ENCODE measurements around the gene SRP9. TPM values are rescaled to one million over a fixed set of nuclear protein-coding genes. Genes with fewer than 3 reads are reported as not detected.
A peak's percentile ranks its signal among the peaks of the same experiment; 100 is the strongest.

SRP9 gene
- total and polyA plus RNA-seq, 10 of the 15 experiments (the other 5 are each of a cell fraction or from before 2014, with no cell fraction given) = 248 to 1,200 (median 514) TPM

- ChIA-PET CTCF (interaction anchor here (0.9 to 4.0 kb wide), 9 partner anchors 8 to 298 kb away, joined by 3 to 16 read pairs (median 4); no protein-coding TSS in a partner anchor), POLR2A (no interaction called here), RAD21 (ENCODE audit: unreplicated experiment) (interaction anchor here (0.9 to 1.3 kb wide), 2 partner anchors 125 to 229 kb away, joined by 3 read pairs; no protein-coding TSS in a partner anchor), SMC1A (ENCODE audit: uncharacterized antibody, unreplicated experiment) (interaction anchor here (0.8 to 1.5 kb wide), 5 partner anchors 10 to 295 kb away, joined by 3 to 4 read pairs (median 3); no protein-coding TSS in a partner anchor)
- intact Hi-C loops (cut with micrococcal nuclease; ENCODE audit: unreplicated experiment) (loop anchor here (1.0 to 10.0 kb wide), 4 partner anchors 204 to 342 kb away; no protein-coding TSS in a partner anchor), in situ Hi-C loops (cut with MboI) (loop anchor here (10.0 kb wide), 1 partner anchor 298 kb away; no protein-coding TSS in a partner anchor)
- DNase-seq (ENCODE audit: low read depth, low spot score) (no peak), FAIRE-seq (no peak), ATAC-seq (peak; percentile 89)
- TF ChIP-seq NR2C1 (IDR thresholded peaks at IDR 0.05) (no peak), IKZF2 (IDR thresholded peaks at IDR 0.05) (no peak), RAD21 (IDR thresholded peaks at IDR 0.05; ENCODE audit: insufficient read depth, low read depth, low read length) (peak; percentile 62), CTCF (IDR thresholded peaks at IDR 0.05 in 2 of 3, conservative IDR thresholded peaks at IDR 0.05 in 1 of 3; ENCODE audit: control insufficient read depth in 2 of 3, extremely low read depth in 1 of 3, insufficient read depth in 1 of 3, low read depth in 3 of 3, low read length in 3 of 3) (peak; percentile 57 to 63 (median 62); a peak in 5 of 6 replicates), SMC3 (IDR thresholded peaks at IDR 0.05; ENCODE audit: borderline replicate concordance, low read length) (peak; percentile 56), YY1 (IDR thresholded peaks at IDR 0.05; ENCODE audit: low read depth, low read length) (peak; percentile 90)
- Histone ChIP-seq H3K9ac (ENCODE audit: control insufficient read depth, insufficient read depth, low read length) (no peak overlapping the region), H3K4me1 (ENCODE audit: control insufficient read depth, insufficient read depth, low read length) (no peaks in the 10 kb centered on the region), H3K4me2 (ENCODE audit: control insufficient read depth, insufficient read depth) (no peak overlapping the region), H3K9me3 (replicated peaks; ENCODE audit: control insufficient read depth, insufficient read depth, low read length) (no peaks in the 10 kb centered on the region; the same call in 2 of the 3 replicates), H3K79me2 (ENCODE audit: control insufficient read depth, insufficient read depth, low read length) (no peaks in the 10 kb centered on the region), H3K36me3 (ENCODE audit: control insufficient read depth in 2 of 2, insufficient read depth in 2 of 2, low read length in 1 of 2) (no peaks in the 10 kb centered on the region), H3K27ac (ENCODE audit: control insufficient read depth, insufficient read depth) (no peak overlapping the region), H2AFZ (ENCODE audit: control insufficient read depth, low read depth, low read length) (no peak overlapping the region), H3K27me3 (replicated peaks in 1 of 2; ENCODE audit: control insufficient read depth in 2 of 2, insufficient read depth in 2 of 2, low read length in 1 of 2) (no peaks in the 10 kb centered on the region), H4K20me1 (ENCODE audit: control insufficient read depth, insufficient read depth) (no peaks in the 10 kb centered on the region), H3K4me3 (no peak overlapping the region)
- BruUV-seq (replicated peaks) = no TSS peak
- 34% methylated on average over 5 of the region's 5 CpGs for WGBS (ENCODE audit: insufficient coverage, insufficient replicate concordance, low lambda C conversion rate, missing lambda C conversion rate)
Measured at GRCh38 chr1:225772323-225772768, 5.3 kb upstream of the SRP9 start.
